BLaER1 (cell line): ENCODE data around the gene HIF1A.

Experiments used
- H3K27ac ChIP-seq: shearing (Covaris generic); formaldehyde crosslinking; 2 replicates; pipeline ENCODE4 v1.8.1; 2022
- H3K27me3 ChIP-seq: shearing (Covaris generic); formaldehyde crosslinking; 2 replicates; pipeline ENCODE4 v1.8.1; 2022
- H3K36me3 ChIP-seq: shearing (Covaris generic); formaldehyde crosslinking; 2 replicates; pipeline ENCODE4 v1.8.1; 2022
- H3K4me1 ChIP-seq: shearing (Covaris generic); formaldehyde crosslinking; 2 replicates; pipeline ENCODE4 v1.8.1; 2022
- H3K4me2 ChIP-seq: shearing (Covaris generic); formaldehyde crosslinking; 2 replicates; pipeline ENCODE4 v1.8.1; 2022
- H3K4me3 ChIP-seq: shearing (Covaris generic); formaldehyde crosslinking; 2 replicates; pipeline ENCODE4 v1.8.1; 2022
- H3K9ac ChIP-seq: shearing (Covaris generic); formaldehyde crosslinking; 2 replicates; pipeline ENCODE4 v1.8.1; 2022
- H3K9me3 ChIP-seq: shearing (Covaris generic); formaldehyde crosslinking; 2 replicates; pipeline ENCODE4 v1.8.1; 2022
- H4K20me1 ChIP-seq: shearing (Covaris generic); formaldehyde crosslinking; 2 replicates; pipeline ENCODE4 v1.8.1; 2022
- Cebpa-rat ChIP-seq: shearing (Covaris generic); IDR thresholded peaks from 2 replicates; pipeline ENCODE4 v1.8.1; 2022

Gene HIF1A

DNA sequence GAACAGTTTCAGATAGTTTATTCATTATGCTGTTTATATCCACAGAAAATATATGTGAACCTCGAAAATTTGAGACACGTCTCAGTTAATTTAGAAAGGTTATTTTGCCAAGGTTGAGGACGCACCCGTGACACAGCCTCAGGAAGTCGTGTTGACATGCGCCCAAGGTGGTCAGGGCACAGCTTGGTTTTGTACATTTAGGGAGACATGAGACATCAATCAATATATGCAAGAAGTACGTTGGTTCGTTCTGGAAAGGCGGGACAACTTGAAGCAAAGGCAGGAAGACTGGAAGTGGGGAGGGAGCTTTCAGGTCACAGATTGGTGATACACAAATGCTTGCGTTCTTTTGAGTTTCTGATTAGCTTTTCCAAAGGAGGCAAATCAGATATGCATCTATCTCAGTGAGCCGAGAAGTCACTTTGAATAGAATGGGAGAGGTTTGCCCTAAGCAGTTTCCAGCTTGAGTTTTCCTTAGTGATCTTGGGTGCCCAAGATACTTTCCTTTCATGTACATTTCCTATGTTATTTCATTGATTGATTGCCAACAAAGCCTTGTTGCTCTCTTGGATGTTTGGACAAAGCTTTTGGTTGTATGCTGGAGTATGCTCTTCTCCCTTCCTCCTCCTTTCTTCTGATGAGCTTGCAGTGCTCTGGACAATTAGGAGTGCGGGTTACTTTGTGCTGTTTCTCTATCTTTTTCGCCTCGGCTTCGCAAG lies 70.1 kb downstream of the HIF1A start:
- no peaks in the 10 kb centered on the region for H3K9me3 ChIP-seq
- H3K27ac ChIP-seq = no peak overlapping the region
- H4K20me1 ChIP-seq = peaks cover 36% of the 10 kb centered on the region; the same call in 1 of the 2 replicates
- TF ChIP-seq Cebpa-rat = no peak
- no peak overlapping the region for H3K9ac ChIP-seq
- peaks cover 39% of the 10 kb centered on the region for H3K4me1 ChIP-seq
- no peaks in the 10 kb centered on the region for H3K27me3 ChIP-seq
- H3K4me3 ChIP-seq = no peak overlapping the region
- H3K4me2 ChIP-seq = peak overlapping the region; percentile 88; the same call in 1 of the 2 replicates
- peaks cover 49% of the 10 kb centered on the region for H3K36me3 ChIP-seq

DNA sequence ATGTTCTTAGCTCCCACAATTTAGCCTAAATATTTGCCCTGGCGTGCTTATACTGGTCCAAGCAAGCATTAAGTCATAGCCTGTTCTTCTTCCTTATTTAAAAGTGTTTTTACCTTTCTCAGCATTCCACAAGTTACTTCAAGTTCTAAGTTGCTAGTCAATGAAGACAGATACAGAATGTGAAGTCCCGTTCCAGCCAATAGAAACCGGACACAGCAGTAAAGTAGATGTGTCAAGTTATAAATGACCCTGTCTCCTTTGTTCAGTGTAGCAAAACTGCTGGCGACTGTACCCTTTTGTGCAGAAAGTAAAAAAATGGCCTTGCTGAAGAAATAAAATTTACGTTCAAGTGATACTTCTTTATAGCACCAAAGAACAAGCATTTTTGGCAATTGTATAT lies 70.8 kb downstream of the HIF1A start:
- Histone ChIP-seq H3K4me3 (no peak overlapping the region), H3K27ac (no peak overlapping the region), H3K27me3 (no peaks in the 10 kb centered on the region), H3K36me3 (peaks cover 56% of the 10 kb centered on the region), H3K9ac (no peak overlapping the region), H4K20me1 (peaks cover 36% of the 10 kb centered on the region; the same call in 1 of the 2 replicates), H3K9me3 (no peaks in the 10 kb centered on the region), H3K4me1 (peaks cover 39% of the 10 kb centered on the region), H3K4me2 (peak overlapping the region; percentile 88; the same call in 1 of the 2 replicates)
- no peak for TF ChIP-seq Cebpa-rat

DNA sequence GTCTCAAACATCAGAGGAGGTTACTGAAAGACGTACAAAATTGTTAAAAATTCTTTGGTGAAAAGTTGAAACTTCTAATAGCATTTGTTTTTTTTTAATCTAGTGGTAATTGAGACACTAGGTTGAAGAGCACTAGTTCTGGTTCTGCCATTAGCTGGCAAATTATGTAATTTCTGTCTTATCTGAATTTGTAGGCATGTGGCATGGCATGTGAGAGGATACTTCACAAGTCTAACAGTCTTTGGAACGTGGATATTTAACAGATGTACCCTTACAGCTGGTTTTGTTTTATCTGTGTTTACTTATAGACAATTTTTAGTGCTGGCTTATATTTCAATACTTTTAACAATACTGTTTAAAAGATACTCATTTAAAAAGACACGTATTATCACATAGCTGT lies 72.9 kb downstream of the HIF1A start:
- Histone ChIP-seq H4K20me1 (peaks cover 35% of the 10 kb centered on the region; the same call in 1 of the 2 replicates), H3K4me2 (no peak overlapping the region), H3K4me1 (peaks cover 27% of the 10 kb centered on the region), H3K27ac (no peak overlapping the region), H3K9me3 (no peaks in the 10 kb centered on the region), H3K36me3 (peaks cover 77% of the 10 kb centered on the region), H3K27me3 (no peaks in the 10 kb centered on the region), H3K9ac (no peak overlapping the region), H3K4me3 (no peak overlapping the region)
- TF ChIP-seq Cebpa-rat = no peak

DNA sequence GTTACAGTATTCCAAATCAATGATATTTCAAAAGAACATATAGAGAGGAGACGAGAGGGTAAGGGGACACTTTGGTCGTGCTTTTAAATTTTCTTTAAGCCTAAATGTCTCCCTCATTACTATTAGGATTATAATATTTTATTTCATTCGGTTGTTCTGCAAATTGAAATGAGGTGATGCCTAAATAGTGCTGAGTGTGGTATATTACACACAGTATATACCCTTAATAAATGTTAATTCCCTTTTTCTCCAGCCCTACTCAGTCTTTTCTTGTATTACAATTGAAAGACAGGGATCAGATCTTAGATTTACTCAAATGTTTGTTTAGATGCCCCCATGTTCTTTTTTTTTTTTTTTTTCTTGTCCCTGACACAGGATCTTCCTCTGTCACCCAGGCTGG lies 74.6 kb downstream of the HIF1A start:
- TF ChIP-seq Cebpa-rat = no peak
- Histone ChIP-seq H3K4me3 (no peak overlapping the region), H3K27ac (no peak overlapping the region), H3K27me3 (no peaks in the 10 kb centered on the region), H3K36me3 (peaks cover 93% of the 10 kb centered on the region), H3K9ac (no peak overlapping the region), H4K20me1 (peaks cover 19% of the 10 kb centered on the region; the same call in 1 of the 2 replicates), H3K9me3 (no peaks in the 10 kb centered on the region), H3K4me1 (peaks cover 11% of the 10 kb centered on the region), H3K4me2 (no peak overlapping the region)

DNA sequence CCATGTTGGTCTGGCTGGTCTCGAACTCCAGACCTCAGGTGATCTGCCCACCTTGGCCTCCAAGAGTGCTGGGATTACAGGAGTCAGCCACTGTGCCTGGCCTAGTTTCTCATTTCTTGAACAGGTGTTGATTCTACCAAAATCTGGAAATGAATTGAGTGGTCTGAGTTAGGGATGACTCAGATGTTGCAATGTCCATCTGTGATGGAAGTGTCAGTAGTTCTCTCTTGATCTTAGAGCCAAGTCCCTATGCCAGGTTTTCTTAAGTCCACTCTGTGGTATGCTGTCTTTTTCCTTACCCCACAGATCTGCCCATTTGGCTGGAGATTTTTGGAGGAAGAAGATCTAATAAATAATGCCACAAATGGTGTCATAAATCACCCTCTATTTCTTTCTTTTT lies 79.5 kb downstream of the HIF1A start:
- peaks cover 95% of the 10 kb centered on the region for H3K36me3 ChIP-seq
- TF ChIP-seq Cebpa-rat = no peak
- H3K9ac ChIP-seq = no peak overlapping the region

DNA sequence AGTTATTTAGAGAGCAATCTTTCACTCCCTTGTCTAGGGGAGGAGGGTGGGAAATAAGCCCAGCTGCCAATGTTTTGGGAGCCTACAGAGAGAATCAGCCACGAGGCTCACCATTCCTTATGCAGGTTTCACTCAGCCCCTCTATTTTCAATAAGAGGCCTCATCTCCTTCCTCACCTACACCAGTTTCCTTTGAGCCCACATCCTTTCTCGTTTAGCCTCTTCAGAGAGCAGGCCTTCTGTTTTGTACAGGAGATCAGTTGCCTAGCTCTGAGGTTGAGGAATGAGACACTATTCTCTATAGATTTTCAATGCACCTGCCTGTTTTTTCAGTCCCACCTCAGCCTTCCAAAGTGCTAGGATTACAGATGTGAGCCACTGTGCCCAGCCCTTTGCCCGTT lies 84.8 kb downstream of the HIF1A start:
- no peaks in the 10 kb centered on the region for H3K27me3 ChIP-seq
- no peak overlapping the region for H3K4me2 ChIP-seq
- H3K36me3 ChIP-seq = peaks cover 93% of the 10 kb centered on the region
- H3K4me1 ChIP-seq = no peaks in the 10 kb centered on the region
- H3K4me3 ChIP-seq = no peak overlapping the region
- H3K9ac ChIP-seq = no peak overlapping the region
- H3K27ac ChIP-seq = no peak overlapping the region
- H4K20me1 ChIP-seq = no peaks in the 10 kb centered on the region
- H3K9me3 ChIP-seq = no peaks in the 10 kb centered on the region
- no peak for TF ChIP-seq Cebpa-rat

More for the DNA sequence above, 79.5 kb downstream of the HIF1A start:
- Histone ChIP-seq H3K27ac (no peak overlapping the region), H3K4me1 (no peaks in the 10 kb centered on the region), H3K4me2 (no peak overlapping the region), H4K20me1 (no peaks in the 10 kb centered on the region), H3K9me3 (no peaks in the 10 kb centered on the region), H3K27me3 (no peaks in the 10 kb centered on the region), H3K4me3 (no peak overlapping the region)

DNA sequence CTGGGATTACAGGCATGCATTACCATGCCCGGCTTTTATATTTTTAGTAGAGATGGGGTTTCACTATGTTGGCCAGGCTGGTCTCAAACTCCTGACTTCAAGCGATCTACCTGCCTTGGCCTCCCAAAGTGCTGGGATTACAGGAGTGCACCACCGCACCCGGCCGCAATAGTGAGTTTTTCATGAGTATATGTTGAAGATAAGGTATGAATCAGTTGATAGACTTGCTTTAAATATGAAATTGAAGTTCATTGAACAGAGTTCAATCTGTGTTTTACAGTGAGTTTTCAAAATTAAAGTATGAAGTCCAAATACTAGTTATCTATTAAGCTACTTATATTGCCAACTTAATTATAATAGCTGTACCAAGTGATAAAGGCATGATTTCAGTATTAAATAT lies 102.0 kb downstream of the HIF1A start:
- no peaks in the 10 kb centered on the region for H4K20me1 ChIP-seq
- no peaks in the 10 kb centered on the region for H3K9me3 ChIP-seq
- no peak overlapping the region for H3K4me3 ChIP-seq
- H3K27me3 ChIP-seq = no peaks in the 10 kb centered on the region
- no peaks in the 10 kb centered on the region for H3K4me1 ChIP-seq
- peaks cover 43% of the 10 kb centered on the region for H3K36me3 ChIP-seq
- no peak overlapping the region for H3K4me2 ChIP-seq
- no peak overlapping the region for H3K27ac ChIP-seq
- no peak overlapping the region for H3K9ac ChIP-seq
- no peak for TF ChIP-seq Cebpa-rat
